ENCODE measurements around the gene LRRN3. TPM values are rescaled to one million over a fixed set of nuclear protein-coding genes. Genes with fewer than 3 reads are reported as not detected.
A peak's percentile ranks its signal among the peaks of the same experiment; 100 is the strongest.

LRRN3 gene
- total RNA-seq, 2 experiments from 2014 or later: 32.5 to 34.8 TPM

- H3K4me3 Mint-ChIP-seq: no peak overlapping the region
- ChIA-PET CTCF (no interaction called here), POLR2A (no interaction called here)
- no peaks in the 10 kb centered on the region for H3K27me3 Mint-ChIP-seq
- peaks cover 60% of the 10 kb centered on the region for H3K36me3 Mint-ChIP-seq (ENCODE audit: low read depth)
- intact Hi-C loops (cut with micrococcal nuclease): no loop called here
- H3K9me3 Mint-ChIP-seq: peaks cover 1% of the 10 kb centered on the region
- H3K27ac Mint-ChIP-seq: peak overlapping the region; percentile 44
- no peak for DNase-seq
- H3K4me1 Mint-ChIP-seq (ENCODE audit: low read depth): peaks cover 75% of the 10 kb centered on the region
- ATAC-seq: no peak
- TF ChIP-seq CTCF (IDR thresholded peaks at IDR 0.05): no peak
Measured at GRCh38 chr7:111103136-111103535, 12.2 kb downstream of the LRRN3 start.

- H3K27ac Mint-ChIP-seq: peak overlapping the region; percentile 44
Measured at GRCh38 chr7:111103678-111104274, 12.8 kb downstream of the LRRN3 start.

GRCh38 chr7:111104710-111105109, 13.8 kb downstream of the LRRN3 start:
- H3K36me3 Mint-ChIP-seq (ENCODE audit: low read depth): peaks cover 62% of the 10 kb centered on the region
- peaks cover 1% of the 10 kb centered on the region for H3K9me3 Mint-ChIP-seq
- CTCF ChIA-PET: no interaction called here
- ATAC-seq (no peak), DNase-seq (no peak)
- peak overlapping the region; percentile 44 for H3K27ac Mint-ChIP-seq
- intact Hi-C loops (cut with micrococcal nuclease): no loop called here
- no peak overlapping the region for H3K4me3 Mint-ChIP-seq
- peaks cover 78% of the 10 kb centered on the region for H3K4me1 Mint-ChIP-seq (ENCODE audit: low read depth)
- POLR2A ChIA-PET: no interaction called here
- no peaks in the 10 kb centered on the region for H3K27me3 Mint-ChIP-seq
- no peak for TF ChIP-seq CTCF (IDR thresholded peaks at IDR 0.05)

More at GRCh38 chr7:111103678-111104274, 12.8 kb downstream of the LRRN3 start:
- Mint-ChIP-seq H3K4me3 (peak overlapping the region; percentile 2), H3K9me3 (peaks cover 1% of the 10 kb centered on the region), H3K27me3 (no peaks in the 10 kb centered on the region), H3K4me1 (ENCODE audit: low read depth) (peaks cover 75% of the 10 kb centered on the region), H3K36me3 (ENCODE audit: low read depth) (peaks cover 55% of the 10 kb centered on the region)
- DNase-seq: peak; percentile 18
- ChIA-PET POLR2A (no interaction called here), CTCF (no interaction called here)
- ATAC-seq: no peak
- no peak for TF ChIP-seq CTCF (IDR thresholded peaks at IDR 0.05)
- intact Hi-C loops (cut with micrococcal nuclease): no loop called here

- H3K27ac Mint-ChIP-seq: peak overlapping the region; percentile 13
- DNase-seq (no peak), ATAC-seq (no peak)
- ChIA-PET POLR2A (no interaction called here), CTCF (no interaction called here)
- no peak overlapping the region for H3K4me3 Mint-ChIP-seq
- peaks cover 76% of the 10 kb centered on the region for H3K4me1 Mint-ChIP-seq (ENCODE audit: low read depth)
- H3K9me3 Mint-ChIP-seq: peaks cover 1% of the 10 kb centered on the region
- no peaks in the 10 kb centered on the region for H3K27me3 Mint-ChIP-seq
- no peak for TF ChIP-seq CTCF (IDR thresholded peaks at IDR 0.05)
- peaks cover 62% of the 10 kb centered on the region for H3K36me3 Mint-ChIP-seq (ENCODE audit: low read depth)
- intact Hi-C loops (cut with micrococcal nuclease): no loop called here
Measured at GRCh38 chr7:111105269-111105668, 14.3 kb downstream of the LRRN3 start.

GRCh38 chr7:111107579-111107978, 16.7 kb downstream of the LRRN3 start:
- CTCF ChIA-PET: interaction anchor here (1.0 kb wide), 1 partner anchor 9 kb away, joined by 4 read pairs; no protein-coding TSS in a partner anchor

More at GRCh38 chr7:111107579-111107978, 16.7 kb downstream of the LRRN3 start:
- Mint-ChIP-seq H3K9me3 (peaks cover 1% of the 10 kb centered on the region), H3K36me3 (ENCODE audit: low read depth) (peaks cover 63% of the 10 kb centered on the region), H3K27me3 (no peaks in the 10 kb centered on the region), H3K4me3 (no peak overlapping the region), H3K4me1 (ENCODE audit: low read depth) (peaks cover 73% of the 10 kb centered on the region), H3K27ac (no peak overlapping the region)
- no peak for TF ChIP-seq CTCF (IDR thresholded peaks at IDR 0.05)
- POLR2A ChIA-PET: no interaction called here
- DNase-seq (no peak), ATAC-seq (no peak)
- intact Hi-C loops (cut with micrococcal nuclease): no loop called here

All from activated CD8-positive, alpha-beta T cell treated with anti-CD3 and anti-CD28 coated beads for 36 hours (primary cell).